Activated naive CD4-positive, alpha-beta T cell treated with anti-CD3 and anti-CD28 coated beads, Interleukin-2, amount 50 U/mL, for 72 hours (primary cell): Measurements from ENCODE around the gene CALD1. TPM values are rescaled to one million over a fixed set of nuclear protein-coding genes. Genes with fewer than 3 reads are reported as not detected.
A peak's percentile ranks its signal among the peaks of the same experiment; 100 is the strongest.

Experiments used
- ATAC-seq, 2 donors: fragments of 150-1000 bp; cut with Tn5 transposase; 2 replicates each; pipeline ENCODE4 v1.10.0; 2021; ENCODE audit warnings: mild to moderate bottlenecking in 2 of 2, moderate library complexity in 2 of 2
- DNase-seq, 2 donors: peaks; one replicate each; pipeline ENCODE4 v3.0.0; 2021 to 2022; ENCODE audit warnings: low spot score in 2 of 2
- H3K27ac Mint-ChIP-seq, 2 donors: one replicate each; pipeline ENCODE4 v1.8.0; 2022; ENCODE audit warnings: mild to moderate bottlenecking in 2 of 2, mixed read lengths in 2 of 2
- H3K36me3 Mint-ChIP-seq, 2 donors: one replicate each; pipeline ENCODE4 v1.8.0; 2022; ENCODE audit warnings: mixed read lengths in 2 of 2
- H3K9me3 Mint-ChIP-seq, 2 donors: one replicate each; pipeline ENCODE4 v1.8.0; 2022; ENCODE audit warnings: mixed read lengths in 2 of 2
- total RNA-seq, 2 donors: library from RNA; stranded (reverse); gene quantifications; one replicate each; pipeline ENCODE4 v1.2.3, GENCODE V29; 2022

Gene CALD1
- total RNA-seq, 2 donors from 2014 or later, result 5.9 to 15.4 TPM

DNA sequence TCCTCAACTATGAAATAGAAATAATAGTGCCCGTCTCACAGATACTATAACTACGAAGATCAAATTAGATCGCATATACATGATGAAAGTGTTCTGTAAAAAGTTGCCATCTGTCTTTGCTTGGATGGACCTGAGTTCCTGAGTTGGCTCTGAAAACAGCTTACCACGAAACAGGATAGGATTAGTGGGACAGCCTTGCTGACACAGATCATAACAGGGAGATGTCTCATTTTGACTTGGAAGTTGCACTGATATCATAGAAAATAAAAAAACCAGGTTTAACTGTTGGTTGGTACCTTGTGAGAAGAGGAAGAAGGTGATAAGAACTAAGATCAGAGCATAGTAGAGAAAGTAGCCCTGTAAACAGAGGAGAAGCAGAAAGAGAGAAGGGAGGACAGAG is 127.6 kb downstream of the CALD1 start:
- H3K9me3 Mint-ChIP-seq, result no peaks in the 10 kb centered on the region
- DNase-seq (no peak), ATAC-seq (peak; percentile 48 to 78)
- H3K36me3 Mint-ChIP-seq, result no peaks in the 10 kb centered on the region
- peak overlapping the region in 1 of 2 donors; percentile 12 for H3K27ac Mint-ChIP-seq

DNA sequence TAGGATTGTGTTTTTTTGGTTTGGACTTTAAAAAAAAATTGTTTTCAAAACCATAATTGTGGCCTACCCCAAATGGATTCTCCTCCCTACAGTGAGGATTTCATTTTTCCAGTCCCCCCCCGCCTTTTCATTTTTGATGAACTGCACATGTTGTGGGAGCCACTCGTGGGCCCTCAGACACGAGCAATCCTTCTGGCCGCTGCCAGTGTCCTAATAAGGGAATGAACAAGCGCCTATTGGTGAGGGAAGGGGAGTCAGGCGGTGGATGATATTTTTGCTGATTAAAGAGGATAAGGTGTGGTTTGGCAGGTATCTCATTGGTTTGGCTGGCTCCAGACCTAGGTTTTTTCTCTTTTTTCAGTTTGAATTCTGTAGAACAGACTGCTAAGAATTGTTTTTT is 128.2 kb downstream of the CALD1 start:
- H3K9me3 Mint-ChIP-seq, result no peaks in the 10 kb centered on the region
- no peak overlapping the region for H3K27ac Mint-ChIP-seq
- ATAC-seq (no peak), DNase-seq (no peak)
- H3K36me3 Mint-ChIP-seq, result no peaks in the 10 kb centered on the region

DNA sequence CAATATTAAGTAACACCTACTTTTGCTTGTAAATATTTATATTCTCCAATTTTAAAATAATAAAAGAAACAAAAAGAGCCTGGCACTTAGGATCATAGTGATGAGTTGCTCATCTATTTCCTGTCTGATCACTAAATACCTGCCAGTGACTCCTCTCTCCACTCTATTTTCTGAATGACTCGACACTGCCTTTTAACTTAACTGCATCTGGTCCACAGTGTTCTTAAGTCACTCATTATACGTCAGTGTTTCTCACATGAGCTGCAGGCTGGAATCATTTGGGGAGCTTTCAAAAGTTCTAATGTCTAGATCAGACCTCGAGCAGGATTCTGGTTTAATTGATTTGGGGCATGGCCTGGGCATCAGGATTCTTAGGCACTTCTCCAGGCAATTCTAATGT is 128.9 kb downstream of the CALD1 start:
- Mint-ChIP-seq H3K27ac (no peak overlapping the region), H3K36me3 (no peaks in the 10 kb centered on the region), H3K9me3 (no peaks in the 10 kb centered on the region)
- DNase-seq, result peak in 1 of 2 donors; percentile 20
- peak; percentile 93 to 97 for ATAC-seq

DNA sequence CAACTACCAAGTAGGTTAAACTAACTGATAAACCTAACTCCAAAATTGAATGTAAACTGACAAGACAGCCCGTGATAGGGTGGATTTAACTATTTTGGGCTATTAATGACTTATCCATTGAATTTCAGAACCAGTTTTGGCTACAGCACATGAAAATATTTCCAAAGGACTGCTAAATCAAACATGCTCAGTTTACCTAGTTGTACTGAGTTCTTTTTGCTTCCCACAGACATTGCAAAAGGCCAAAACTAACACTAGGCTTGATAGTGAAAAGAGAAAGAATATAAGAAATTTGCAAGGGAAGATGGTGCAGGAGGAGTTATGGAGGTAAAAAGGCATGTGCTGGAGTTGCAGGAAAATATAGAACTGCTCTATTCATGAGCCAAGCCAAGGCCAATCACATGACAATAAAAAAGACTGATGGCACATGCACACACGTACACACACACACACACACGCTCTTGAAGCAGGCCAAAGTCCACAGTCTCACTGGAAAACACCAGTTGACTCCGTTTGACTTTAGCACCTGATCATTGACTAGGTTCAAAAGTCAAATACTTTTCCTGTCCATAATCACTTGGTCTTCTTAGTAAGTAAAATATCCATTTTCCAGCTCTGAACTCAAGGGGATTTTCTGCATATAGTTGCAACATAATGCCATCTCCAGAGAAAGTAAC is 130.9 kb downstream of the CALD1 start:
- ATAC-seq (no peak), DNase-seq (no peak)
- H3K27ac Mint-ChIP-seq, result no peak overlapping the region
- H3K36me3 Mint-ChIP-seq, result no peaks in the 10 kb centered on the region
- H3K9me3 Mint-ChIP-seq, result no peaks in the 10 kb centered on the region

DNA sequence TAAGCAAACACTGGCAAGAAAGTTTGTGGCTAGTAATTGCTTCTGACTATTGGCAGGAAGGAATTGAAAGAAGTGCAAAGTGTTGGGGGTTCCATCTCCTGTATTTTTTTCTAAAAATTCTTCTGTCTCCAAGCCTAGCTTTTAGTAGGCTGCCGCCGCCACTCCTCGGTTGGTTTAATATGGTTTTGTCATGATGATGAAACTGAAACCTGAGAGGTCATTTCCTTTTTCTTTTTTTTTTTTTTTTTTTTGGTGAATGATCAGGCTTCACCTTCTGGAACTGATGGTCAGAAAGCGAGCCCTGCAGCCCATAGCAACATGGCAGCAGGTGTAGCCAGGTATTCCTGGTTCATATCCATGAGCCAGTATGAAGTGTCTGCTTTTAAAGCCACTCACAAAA is 131.5 kb downstream of the CALD1 start:
- DNase-seq (no peak), ATAC-seq (no peak)
- Mint-ChIP-seq H3K27ac (peak overlapping the region in 1 of 2 donors; percentile 51), H3K36me3 (no peaks in the 10 kb centered on the region), H3K9me3 (no peaks in the 10 kb centered on the region)

DNA sequence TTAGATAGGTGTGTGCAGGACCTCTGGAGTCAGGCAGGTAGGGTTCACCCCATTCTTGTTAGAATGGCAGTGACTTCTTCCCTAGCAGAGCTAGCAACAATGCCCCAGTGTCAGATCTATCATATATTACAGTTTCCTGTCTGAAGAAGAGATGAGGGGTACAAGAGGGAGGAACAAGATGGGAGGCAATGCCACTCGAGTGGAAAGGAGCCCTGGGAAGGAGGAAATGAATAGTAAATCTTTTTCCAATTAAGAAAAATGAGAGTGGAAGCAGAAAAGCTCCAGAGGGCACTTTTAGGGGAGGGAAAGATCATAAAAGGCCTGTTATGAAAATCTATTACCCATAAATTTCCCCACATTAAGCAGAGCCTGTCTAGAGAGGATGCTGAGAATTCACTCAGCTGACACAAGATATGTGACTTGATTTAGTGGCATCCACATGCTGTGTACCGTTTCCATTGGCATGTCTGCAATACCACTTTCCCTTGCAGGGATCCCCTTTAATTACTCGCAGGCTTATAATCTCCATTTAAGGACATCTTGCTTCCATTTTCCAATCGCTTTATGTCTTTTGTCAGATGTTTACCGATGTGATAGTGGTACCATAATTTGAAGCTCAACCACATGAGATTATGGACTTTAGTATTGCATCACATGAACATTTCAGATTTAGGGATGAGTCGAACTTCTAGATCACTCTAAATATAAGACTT is 136.9 kb downstream of the CALD1 start:
- no peaks in the 10 kb centered on the region for H3K36me3 Mint-ChIP-seq
- no peak for ATAC-seq
- no peaks in the 10 kb centered on the region for H3K9me3 Mint-ChIP-seq

DNA sequence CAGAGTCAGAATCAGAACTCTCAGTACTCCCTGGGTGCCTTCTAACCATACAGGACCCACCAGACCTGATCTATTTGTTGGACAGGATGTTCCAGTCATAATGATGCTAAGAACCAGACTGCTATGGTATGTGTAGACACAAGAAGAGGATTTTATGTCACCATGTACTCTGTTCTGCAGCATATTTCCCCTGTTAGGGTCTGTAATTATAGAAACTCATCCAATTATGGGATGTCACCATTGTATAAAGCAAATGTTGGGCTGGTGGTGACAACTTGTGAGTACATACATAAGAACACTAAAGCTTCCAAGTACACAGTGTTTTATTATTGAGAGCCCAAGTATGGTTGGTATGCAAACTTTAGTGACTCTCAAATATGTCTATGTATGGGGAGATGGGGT is 139.8 kb downstream of the CALD1 start:
- DNase-seq, result no peak
- Mint-ChIP-seq H3K36me3 (no peaks in the 10 kb centered on the region), H3K27ac (no peak overlapping the region), H3K9me3 (no peaks in the 10 kb centered on the region)
- peak; percentile 83 to 88 for ATAC-seq

More for the DNA sequence above, 136.9 kb downstream of the CALD1 start:
- no peak overlapping the region for H3K27ac Mint-ChIP-seq
- DNase-seq, result no peak

DNA sequence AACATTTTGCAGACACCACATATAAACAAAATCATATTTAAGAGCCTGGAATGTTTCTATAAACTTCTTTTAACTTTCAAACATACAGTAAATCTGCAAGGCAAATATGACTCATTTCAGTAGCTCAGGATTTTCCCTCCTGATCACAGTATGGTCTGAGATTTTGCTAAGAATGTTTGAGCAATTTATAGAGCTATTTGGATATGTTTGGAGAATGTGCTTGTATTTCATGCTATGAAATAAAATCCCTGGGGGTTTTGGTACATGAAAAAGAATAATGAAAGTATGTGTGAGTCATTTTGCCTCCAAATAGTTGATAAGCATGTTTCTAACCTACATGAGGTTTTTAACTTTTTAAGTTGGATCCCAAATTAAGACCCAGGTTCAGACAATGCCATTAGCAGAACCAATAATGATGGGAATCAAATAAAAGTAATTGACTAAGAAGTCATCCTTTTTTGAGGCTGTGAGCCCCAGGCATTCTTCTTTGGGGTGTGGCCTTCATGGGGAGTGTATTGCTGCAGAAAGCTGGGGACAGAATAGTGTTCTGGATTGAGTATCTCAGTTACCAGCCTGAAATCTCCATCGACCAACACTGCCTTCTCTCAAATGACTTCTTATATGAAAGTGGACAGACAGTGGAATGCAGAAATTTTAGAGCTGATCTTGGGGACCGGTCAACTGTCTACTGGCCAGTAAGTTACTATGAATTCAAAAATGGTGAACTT is 140.8 kb downstream of the CALD1 start:
- peaks cover 0 to 6% of the 10 kb centered on the region in 2 donors for H3K36me3 Mint-ChIP-seq
- peak; percentile 80 to 85 for ATAC-seq
- DNase-seq, result no peak
- H3K27ac Mint-ChIP-seq, result no peak overlapping the region
- H3K9me3 Mint-ChIP-seq, result peaks cover 0 to 7% of the 10 kb centered on the region in 2 donors

DNA sequence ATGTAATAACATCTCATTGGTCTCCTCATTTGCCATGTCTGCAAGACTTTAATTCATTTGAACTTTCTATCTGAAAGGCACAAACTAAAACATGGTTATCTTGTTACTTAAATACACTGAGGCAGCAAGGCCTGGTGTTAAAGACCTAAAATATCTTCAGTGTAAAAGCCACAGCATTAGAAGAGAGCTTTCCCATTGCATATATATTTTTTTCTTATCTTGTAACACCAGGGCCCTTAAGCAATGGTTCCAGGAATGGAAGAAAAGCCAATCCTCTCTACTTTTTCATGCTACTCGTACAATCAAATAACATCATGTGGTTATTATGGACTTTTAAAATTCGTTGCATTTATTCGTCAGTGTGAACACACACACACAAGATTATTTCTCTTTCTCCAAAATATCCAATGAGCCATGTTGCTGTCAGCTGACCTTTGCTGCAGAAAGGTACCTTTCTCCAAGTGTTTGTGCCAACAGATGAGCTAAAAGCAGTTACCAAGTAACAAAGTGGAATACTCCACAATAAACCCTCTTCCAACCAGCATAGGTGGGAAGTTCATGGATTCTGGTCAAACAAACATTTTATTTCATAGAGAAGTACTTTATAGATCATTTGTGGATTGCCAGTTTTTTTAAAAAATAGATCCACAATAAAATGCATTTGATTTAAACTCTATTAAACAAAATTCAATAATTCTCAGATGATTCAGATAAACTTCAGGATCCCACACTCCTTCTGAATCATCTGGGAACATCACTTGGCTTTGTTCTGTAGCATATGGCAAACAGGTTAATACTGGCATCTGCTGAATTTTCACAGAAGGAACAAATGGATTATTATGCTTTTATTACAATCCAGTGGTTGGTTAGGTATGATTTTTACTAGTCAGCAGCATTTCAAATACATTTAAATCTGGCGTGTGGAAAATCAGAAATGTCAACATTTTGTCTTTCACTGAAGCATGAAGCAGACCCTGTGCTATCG is 143.6 kb downstream of the CALD1 start:
- DNase-seq (no peak), ATAC-seq (no peak)
- H3K27ac Mint-ChIP-seq, result no peak overlapping the region
- H3K36me3 Mint-ChIP-seq, result peaks cover 0 to 6% of the 10 kb centered on the region in 2 donors
- peaks cover 0 to 12% of the 10 kb centered on the region in 2 donors for H3K9me3 Mint-ChIP-seq

DNA sequence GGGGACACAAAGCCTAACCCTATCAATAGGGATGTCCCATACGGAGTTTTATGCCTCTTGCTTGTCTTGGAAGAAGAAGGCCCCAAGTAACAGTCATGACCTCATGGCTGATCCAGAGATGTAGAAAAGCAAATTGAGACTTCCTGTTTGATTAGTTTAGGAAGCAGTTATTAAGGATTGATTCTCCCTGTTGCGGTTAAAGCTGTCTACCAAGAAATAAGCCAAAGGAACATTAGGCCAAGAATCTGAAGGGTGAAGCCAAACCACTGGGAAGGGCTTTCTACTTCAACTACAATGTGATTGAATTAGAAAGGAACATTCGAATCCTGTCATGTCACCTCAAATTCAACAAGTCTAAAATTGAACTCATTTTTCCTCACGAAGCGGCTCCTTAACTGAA is 146.3 kb downstream of the CALD1 start:
- no peak overlapping the region for H3K27ac Mint-ChIP-seq
- peaks cover 0 to 12% of the 10 kb centered on the region in 2 donors for H3K9me3 Mint-ChIP-seq
- no peak for DNase-seq

DNA sequence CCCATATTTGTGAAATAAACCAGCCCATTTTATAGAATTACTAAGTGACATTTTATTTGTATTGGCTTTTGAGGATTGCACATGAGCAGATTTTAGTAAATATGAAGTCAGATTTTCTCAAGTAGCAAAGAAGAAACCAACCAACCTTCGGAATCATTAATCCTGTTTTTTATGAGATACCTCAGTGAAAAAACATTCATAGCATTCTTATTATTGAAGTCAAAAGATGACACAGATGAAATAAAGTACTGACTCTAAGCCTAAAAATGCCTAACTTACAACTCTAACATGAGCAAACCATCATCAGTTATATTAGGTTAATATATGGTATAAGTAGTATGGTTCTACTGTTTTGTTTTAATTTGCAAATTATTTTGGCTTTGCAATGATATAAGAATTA is 147.0 kb downstream of the CALD1 start:
- Mint-ChIP-seq H3K36me3 (peaks cover 0 to 6% of the 10 kb centered on the region in 2 donors), H3K27ac (no peak overlapping the region), H3K9me3 (peaks cover 0 to 12% of the 10 kb centered on the region in 2 donors)
- DNase-seq (no peak), ATAC-seq (no peak)

More for the DNA sequence above, 146.3 kb downstream of the CALD1 start:
- peaks cover 0 to 6% of the 10 kb centered on the region in 2 donors for H3K36me3 Mint-ChIP-seq
- ATAC-seq, result no peak

DNA sequence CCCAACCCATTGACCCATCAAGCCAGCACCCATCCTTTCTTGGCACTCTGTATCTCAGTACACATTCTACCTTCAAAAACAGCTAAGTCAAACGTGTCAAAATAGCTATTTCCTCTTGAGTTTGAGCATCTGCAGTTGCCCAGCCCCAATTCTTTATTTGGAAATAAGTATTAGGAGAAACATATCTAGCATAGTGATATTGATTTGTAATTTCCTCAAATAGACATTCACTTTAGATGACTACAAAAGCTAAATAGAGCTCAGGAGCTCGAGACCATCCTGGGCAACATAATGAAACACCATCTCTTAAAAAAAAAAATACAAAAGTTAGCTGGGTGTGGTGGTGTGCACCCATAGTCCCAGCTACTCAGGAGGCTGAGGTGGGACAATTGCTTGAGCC is 147.6 kb downstream of the CALD1 start:
- DNase-seq (no peak), ATAC-seq (no peak)
- peaks cover 5 to 6% of the 10 kb centered on the region in 2 donors for H3K36me3 Mint-ChIP-seq
- H3K9me3 Mint-ChIP-seq, result peaks cover 4 to 17% of the 10 kb centered on the region in 2 donors
- H3K27ac Mint-ChIP-seq, result no peak overlapping the region

DNA sequence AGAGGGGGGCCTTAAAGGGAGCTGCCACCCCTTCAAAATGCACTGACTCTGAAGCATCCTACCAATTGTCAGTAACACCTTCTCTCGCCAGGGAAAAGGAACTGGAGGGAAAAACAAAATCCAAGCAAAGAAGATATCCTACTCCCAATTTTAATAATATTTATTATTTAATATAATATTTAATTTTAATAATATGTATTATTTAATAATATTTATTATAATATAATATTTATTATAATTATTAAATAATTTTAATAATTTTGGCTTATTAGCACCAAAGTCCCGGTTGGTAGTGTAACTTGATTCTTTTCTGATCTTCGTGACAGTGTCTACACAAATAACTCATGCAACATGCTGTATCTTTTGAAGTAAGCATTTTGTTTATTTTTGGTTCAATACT is 148.3 kb downstream of the CALD1 start:
- DNase-seq (no peak), ATAC-seq (no peak)
- Mint-ChIP-seq H3K27ac (no peak overlapping the region), H3K9me3 (peaks cover 4 to 20% of the 10 kb centered on the region in 2 donors), H3K36me3 (peaks cover 6 to 8% of the 10 kb centered on the region in 2 donors)

DNA sequence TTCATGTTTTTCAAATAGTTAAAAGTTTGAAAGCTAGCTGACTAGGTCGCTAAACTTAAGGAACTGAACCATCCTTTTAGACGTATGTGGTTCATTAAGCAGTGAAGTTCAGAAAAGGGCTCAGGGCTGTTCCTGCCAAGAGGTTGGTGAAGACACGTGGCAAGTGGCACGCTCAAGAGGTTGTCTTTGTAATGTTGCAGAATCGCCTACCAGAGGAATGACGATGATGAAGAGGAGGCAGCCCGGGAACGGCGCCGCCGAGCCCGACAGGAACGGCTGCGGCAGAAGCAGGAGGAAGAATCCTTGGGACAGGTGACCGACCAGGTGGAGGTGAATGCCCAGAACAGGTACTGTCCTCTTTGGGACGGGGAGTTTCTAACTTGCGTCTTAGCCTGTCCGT is 149.1 kb downstream of the CALD1 start:
- H3K9me3 Mint-ChIP-seq, result peaks cover 4 to 26% of the 10 kb centered on the region in 2 donors
- ATAC-seq (no peak), DNase-seq (no peak)
- H3K36me3 Mint-ChIP-seq, result peaks cover 10 to 16% of the 10 kb centered on the region in 2 donors
- H3K27ac Mint-ChIP-seq, result peak overlapping the region in 1 of 2 donors; percentile 66

DNA sequence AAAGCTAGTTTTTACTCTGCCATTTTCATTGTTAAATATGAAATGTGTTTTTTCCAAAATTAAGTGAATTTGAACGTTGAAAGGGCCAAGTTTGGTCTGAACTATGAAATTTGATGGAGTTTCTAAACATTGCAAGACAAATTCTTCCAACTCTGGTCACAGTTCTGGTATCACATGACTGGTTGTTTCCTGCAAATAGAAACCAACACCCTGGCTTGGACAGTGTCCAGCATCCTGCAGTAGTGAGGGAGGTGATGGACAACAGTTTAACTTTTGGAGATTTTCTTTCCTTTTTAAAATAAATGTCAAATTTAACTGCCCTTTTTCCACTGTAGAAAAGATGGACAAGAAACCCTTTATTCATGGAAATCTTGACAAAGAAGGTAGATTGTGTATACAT is 152.1 kb downstream of the CALD1 start:
- Mint-ChIP-seq H3K9me3 (peaks cover 4 to 14% of the 10 kb centered on the region in 2 donors), H3K27ac (no peak overlapping the region), H3K36me3 (peaks cover 4 to 16% of the 10 kb centered on the region in 2 donors)
- ATAC-seq (no peak), DNase-seq (no peak)

DNA sequence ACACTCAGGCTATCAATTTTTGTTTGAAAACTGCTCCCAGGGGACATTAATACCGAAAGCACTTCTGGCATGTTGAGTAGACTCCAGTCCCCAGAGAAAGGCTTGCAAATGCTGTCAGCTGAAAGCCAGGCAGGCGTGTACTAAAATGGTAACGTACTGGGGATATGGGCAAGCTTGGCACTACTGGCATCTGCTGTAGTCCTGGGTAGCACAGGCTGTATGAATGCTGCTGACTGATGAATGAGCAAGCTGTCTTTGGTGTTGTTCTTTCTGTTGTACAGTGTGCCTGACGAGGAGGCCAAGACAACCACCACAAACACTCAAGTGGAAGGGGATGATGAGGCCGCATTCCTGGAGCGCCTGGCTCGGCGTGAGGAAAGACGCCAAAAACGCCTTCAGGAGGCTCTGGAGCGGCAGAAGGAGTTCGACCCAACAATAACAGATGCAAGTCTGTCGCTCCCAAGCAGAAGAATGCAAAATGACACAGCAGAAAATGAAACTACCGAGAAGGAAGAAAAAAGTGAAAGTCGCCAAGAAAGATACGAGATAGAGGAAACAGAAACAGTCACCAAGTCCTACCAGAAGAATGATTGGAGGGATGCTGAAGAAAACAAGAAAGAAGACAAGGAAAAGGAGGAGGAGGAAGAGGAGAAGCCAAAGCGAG is 153.4 kb downstream of the CALD1 start:
- H3K9me3 Mint-ChIP-seq, result peaks cover 4 to 14% of the 10 kb centered on the region in 2 donors
- peaks cover 4 to 16% of the 10 kb centered on the region in 2 donors for H3K36me3 Mint-ChIP-seq
- DNase-seq, result no peak
- ATAC-seq, result no peak
- H3K27ac Mint-ChIP-seq, result peak overlapping the region; percentile 62 to 84
